A673 (cell line): ENCODE measurements around the gene PINLYP.

Experiments used
- CTCF ChIP-seq: fragments of 300-800, 200-600 bp; sonication (generic); conservative IDR thresholded peaks from 2 replicates; pipeline ENCODE4 v1.5.1; 2017; ENCODE audit warnings: low read depth, mild to moderate bottlenecking, antibody characterized with exemption, low read length, moderate library complexity, mixed read lengths
- EZH2 ChIP-seq: fragments of 200-600 bp; sonication (generic); IDR thresholded peaks from 2 replicates; pipeline ENCODE4 v1.6.1; 2017; ENCODE audit warnings: borderline replicate concordance, low read depth, mild to moderate bottlenecking, mixed read lengths, antibody characterized with exemption, low read length; ENCODE audit not compliant: poor library complexity, severe bottlenecking

DNA sequence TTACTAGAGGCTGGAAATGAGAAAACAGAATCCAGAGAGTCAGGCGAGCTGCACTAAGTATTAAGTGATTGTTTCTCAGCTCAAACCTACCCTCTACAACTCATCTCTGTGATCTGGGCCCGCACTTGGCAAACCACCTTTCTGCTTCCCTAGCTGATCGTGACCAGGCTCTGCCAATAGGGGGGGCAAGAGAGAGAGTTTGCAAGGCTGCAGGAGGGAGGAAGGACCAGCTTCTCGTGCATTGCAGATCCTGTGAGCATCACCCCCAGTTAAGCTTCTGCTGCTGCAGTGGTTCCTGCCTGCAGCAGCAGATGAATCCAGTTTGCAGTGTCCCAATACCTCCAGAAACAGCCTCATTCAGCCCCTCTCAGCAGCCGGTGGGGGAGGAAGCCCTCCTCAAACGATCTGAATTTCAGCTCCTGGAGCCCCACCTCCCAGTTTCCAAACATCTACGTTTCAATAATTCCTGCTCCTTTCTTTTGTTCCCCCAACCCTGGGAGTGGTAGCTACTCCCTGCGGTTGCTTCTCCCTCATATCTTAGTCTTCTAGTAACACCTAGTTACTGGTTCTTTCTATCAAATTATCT, 20.3 kb upstream of the PINLYP start:
- TF ChIP-seq CTCF: peak; percentile 86
- TF ChIP-seq EZH2: no peak
